GM21723 (cell line): ENCODE data around the gene MSL3B.

Experiments used
- ATAC-seq: cut with Tn5 transposase; IDR thresholded peaks from one replicate; pipeline ENCODE4 v1.9.1; 2021; ENCODE audit warnings: mild to moderate bottlenecking, moderate library complexity; ENCODE audit not compliant: unreplicated experiment

Gene MSL3B

DNA sequence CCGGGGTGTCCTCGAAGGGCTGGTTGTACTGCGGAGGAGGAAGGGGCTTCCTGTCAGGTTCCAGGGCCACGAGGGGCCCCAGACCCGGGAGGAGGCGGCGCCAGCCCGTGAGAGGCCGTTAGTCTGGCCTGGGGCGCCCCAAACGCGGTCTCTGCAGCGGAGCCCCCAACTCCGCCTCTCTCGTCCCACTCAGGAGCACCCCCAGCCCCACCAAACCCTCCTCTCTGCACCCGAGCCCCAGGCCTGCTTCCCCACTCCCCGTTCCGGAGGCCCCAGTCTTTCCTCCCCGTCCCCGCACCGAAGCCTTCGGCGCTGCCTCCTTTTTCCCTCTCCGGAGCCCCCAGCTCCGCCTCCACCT, 14.3 kb downstream of the MSL3B start:
- peak; percentile 5 for ATAC-seq

DNA sequence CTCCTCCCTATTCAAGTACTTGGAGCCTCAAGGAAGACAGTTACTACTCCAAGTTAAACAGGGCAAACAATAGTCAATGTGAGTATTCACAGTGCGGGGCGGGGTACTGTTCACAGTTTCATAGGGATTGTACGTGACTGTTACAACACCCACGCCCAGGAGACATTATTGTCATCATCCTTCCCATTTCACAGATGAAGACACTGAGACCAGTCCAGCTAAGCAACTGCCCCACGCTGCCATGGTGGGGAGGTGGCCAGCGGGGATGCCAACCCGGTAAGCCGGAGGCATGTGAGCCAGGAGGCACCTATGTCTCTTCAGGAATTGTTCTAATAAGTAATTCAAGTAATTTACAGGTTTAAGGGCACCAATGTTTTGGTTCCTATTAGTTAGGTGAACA, 14.8 kb downstream of the MSL3B start:
- no peak for ATAC-seq

DNA sequence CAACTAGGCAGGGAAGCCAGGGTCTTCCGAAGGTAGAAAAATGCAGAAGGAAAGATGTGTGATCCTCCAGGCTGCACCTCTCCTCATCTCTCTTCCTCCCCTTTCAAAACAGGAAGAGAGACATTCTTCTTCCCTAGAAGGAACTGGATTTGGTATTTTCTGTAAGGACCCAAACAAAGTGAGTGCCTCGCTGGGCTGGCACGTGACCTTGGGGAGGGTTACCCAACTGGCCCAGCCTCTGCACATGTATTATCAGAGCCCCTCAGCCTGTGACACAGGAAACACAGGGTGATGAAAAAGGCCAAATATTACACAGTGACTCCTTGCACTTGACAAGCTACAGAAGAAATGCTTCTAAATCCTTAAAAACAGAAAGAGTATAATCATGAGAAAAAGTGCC, 16.1 kb downstream of the MSL3B start:
- no peak for ATAC-seq

DNA sequence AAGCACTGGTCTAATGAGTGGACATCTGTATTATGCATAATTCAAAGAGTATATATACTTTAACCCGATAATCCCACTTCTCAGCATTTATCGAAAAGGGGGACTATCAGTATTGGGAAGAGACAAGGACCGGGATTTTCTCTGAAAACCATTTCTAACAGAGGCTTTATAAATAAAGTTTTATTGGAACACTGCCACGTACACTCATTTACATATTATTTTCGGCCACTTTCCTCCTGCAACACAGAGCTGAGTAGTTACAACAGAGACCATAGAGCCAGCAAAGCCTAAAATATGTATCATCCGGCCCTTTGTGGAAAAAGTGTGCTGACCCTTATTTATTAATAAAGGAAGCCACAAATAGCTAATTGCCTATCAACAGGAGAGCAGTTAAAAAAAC, 17.0 kb downstream of the MSL3B start:
- no peak for ATAC-seq

DNA sequence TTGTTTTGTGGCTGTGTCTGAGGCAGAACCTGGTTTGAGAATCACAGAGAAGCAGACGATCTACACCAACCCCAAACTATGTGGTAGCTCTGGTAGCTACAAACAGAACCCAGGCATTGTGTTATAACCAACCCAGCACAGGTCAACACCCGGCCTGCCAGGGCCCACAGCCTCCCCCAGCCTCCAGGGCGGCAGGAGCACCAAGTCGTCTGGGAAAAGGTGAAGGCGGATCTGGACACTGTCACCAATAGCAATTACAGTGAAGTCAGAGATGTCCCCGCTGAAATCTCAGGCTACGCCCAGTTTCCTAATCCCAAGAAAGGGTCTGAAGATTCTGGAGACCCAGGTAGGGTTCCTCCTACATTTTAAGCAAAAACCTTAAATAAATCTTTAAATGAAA, 17.4 kb downstream of the MSL3B start:
- ATAC-seq, result no peak

DNA sequence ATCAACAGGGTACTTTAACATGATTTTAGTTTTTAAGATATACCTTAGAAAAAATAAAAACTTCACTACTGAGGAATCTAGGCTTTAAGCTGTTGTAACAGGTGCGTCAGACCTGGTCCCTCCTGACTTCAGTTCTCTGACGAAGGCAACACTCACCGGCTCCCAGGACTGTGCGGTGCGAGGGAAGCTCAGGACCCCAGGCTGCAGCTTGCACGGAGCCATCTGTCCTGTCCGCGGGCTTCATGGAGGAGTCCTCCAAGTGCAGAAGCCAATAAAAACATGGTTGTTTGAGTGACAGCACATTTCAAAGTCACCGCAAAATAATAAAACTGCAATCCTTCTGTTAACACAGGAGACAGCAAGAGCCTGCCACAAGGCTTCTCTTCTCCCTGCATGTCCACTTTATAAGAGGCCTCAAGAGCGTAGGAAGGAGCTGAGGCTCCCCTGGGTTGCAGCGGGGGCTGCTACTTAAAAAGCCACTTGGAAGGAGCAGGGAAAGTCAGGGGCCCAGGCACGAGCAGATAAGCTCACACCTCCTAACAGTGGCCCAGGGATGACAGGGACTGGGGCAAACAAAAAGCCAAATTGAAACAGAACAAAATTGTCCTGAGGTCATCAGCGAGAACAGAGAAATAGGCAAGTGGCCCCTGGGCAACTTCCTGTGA, 18.4 kb downstream of the MSL3B start:
- no peak for ATAC-seq

DNA sequence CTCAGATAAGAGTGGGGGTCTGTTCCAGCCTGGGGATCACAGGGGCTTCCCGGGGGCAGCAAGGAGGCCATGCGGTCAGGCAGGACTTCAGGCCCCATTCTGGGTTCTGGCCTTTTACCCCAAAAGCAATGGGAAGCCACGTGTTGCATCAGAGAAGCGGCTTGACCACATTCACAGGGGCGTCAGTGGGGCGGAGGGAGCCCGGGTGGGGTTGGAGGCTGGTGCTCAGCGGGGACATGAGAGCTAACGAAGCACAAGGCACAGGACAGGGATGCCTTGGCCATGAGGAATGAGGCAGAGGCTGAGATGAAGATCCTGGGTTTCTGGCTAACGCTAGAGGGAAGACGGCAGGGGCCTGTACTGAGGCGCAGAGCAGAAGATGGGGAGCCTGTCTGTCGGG, 19.9 kb downstream of the MSL3B start:
- ATAC-seq, result no peak

DNA sequence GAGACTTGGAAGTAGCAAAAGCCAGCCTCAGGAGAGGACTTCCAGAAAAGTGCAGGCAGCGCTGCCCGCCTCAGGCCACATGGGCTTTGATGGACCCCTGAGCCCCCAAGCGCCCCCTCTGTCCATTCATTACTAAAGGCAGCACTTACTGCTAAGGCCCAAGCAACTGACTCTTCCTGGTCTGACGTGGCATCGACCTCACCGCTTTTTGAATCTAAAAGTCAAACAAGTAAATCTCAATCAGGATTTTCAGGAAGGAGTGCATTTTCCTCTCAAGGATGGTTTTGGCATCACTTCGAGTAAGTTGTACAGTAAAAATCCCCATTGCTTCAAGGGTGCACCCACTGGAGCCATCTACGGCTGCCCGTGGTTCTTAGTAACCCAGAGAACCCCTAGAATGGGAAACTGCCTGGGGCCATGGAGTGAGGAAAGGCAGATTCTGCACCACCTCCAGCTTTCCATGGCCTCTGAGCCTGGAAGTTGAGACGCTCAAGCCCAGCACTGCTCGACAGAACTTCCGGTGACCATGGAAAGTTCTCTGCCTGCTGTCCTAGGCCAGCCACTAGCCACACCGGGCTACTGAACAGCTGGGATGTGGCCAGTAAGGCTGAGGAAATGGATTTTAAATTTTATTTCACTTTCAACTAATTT, 20.8 kb downstream of the MSL3B start:
- ATAC-seq, result no peak

DNA sequence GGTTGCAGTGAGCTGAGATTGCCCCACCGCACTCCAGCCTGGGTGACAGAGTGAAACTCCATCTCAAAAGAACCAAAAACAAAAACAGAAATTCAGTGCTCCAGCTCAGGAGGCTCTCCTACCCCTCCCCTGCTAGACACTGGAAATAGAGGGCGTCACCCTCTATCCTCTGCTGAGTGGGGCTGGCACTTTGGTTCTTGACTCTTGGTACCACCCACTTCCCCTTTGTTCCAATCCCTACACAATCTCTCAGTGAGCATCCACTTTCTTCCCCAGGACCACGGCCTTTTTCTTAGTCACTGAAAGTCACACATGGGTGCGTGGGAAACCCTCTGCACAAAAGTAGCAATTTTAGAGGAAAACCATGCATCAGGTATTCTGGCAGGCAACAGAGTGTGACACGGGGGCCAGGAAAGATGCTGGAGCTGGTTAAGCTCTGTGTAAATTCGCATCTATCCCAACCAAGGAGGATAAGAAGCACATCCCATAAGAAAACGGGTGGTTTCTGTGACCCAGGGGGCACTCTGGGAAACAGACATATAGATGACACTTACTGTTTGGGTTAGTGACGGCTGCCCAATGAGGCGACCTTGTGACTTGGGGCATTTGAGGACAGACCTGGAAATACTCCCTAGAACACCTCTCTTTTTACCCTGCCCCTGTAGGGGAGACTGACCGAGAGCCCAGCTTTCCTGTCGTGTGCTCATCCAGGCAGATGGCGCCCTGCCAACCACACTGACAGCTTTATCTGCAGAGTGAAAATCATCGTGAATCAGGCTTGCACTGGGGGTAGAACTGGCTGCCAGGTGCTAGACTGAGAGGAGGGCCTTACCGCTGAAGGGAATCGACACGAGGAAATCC, 21.6 kb downstream of the MSL3B start:
- no peak for ATAC-seq

DNA sequence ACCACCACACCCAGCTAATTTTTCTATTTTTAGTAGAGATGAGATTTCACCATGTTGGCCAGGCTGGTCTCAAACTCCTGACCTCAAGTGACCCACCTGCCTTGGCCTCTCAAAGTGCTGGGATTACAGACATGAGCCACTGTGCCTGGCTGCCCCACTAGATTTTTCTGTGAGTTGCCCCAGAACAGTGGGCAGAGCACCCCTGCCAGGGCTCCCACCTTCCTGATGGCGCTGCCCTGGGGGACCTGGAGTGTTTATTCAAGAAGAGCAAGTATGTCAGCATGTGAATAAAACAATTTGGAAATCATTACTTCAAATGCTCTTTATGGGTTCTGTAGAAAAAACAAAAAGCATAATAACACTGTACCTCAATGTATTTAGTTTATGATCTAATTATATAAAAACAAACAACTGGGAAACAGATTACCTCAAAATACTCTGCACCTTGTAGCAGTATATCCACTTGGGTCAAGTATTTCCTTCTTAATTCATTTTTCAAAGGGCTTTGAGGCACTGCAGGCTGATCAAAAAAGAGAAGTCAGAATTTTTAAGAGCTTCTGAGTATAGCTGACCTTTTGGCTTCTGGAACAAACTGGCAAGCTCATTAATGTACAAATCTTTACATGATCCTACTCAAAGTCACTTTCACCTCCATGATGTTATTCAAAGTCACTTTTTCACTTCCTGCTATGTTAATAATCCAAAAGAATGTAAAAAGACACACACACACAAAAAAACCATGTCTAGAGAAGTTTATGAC, 22.7 kb downstream of the MSL3B start:
- no peak for ATAC-seq

DNA sequence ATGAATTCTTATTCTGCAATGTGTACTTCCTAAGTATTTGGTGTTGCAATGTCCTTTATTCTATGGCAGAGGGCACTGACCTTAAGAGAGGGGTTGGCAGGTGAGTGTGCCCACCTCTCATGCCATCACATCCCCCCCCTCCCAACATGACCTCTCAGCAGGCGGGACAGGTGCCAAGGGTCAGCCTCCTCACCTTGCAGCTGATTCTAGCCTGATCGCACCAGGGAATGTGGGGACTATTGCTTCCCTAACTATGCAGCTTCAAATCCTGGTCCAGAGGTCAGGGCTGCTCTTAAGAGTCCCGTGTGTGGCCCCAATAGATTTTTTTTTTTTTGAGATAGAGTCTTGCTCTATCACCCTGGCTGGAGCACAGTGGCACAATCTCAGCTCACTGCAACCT, 23.4 kb downstream of the MSL3B start:
- ATAC-seq, result no peak

DNA sequence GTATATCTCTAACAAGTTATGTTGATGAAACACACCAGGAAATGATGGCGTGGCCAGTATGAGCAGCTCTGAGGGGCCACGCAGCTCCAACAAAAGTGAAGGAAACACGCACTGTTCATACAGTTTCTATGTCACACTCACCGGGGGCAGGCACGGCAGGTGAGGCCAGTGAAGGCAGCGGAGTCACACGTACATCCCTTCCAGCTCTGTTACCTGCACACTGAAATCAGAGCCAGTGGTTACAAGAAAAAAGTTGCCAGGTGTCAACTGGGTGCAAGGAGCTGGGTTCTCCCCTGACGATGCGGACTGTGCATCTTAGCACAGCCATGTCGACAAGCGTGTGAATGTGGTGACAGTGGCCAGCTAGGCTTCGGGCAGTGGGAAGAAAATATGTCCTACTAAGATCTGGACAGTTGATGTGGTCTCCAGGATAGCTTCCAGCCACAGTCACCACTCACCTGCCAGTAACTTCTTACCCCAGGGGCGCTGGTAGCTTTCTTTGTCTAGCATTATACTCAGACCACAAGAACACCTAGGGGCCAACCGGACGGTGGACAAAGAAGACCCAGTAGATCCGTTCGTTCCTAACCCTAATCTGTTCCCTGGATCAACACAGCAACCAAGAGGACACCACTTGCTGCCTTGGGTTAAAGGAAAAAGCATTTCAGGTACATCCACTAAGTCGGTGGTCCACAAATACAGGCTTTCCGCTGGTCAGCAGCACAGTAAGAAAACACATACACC, 23.9 kb downstream of the MSL3B start:
- ATAC-seq, result no peak

DNA sequence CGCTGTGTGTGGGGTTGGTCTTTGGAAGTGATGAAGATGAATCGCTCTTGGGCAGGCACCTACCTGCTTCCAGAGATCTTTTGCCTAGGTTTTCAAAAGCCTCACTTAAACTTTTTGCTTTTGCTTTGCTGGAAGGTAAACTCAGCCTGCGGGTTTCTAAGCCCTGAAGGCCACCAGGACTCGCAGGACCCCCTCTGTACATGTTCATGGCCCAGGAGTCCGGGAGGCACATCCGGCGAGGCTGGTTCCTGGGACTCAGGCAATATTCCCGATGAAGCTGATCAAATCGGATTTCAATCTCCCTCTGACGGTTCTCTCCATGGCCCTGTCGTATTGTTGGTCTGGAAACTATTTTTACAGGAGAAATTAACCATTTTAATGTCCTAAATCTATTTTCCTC, 27.0 kb downstream of the MSL3B start:
- ATAC-seq, result no peak

DNA sequence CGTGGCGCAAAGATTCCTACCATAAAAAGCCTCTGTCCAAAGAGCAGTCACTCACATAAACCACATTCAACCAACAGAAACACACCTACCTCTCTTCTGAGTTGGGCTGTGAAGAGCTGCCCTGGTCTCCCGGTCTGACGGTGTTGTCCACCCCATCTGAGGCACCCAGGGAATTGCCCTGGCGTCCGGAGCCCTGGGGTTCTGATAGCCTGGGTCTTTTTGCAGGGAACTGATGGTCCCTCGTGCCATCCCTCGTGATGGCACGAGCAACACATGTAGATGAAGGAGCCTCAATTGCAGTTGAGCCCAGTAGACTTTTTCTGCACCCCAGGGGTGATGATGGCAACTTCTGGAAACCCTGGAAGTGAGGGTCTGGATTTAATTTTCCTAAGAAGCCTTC, 27.7 kb downstream of the MSL3B start:
- ATAC-seq, result no peak

DNA sequence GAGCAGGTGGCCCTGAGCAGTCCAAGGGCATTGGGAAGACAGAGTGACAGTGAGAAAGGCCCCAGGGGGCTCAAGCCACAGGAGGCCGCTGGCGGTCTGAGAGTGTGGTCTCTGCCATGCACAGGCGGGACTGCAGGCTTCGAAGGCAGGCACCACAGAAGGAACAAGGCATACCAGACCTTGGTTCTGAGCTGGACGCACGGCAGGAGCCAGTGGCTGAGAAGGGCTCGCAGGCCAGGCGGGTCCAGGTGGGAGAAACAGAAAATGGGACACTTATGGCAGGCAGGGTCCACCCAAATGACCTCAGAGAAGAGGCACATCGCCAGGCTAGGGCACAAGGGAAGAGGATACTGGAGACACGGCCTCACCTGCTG, 28.8 kb downstream of the MSL3B start:
- ATAC-seq, result no peak

DNA sequence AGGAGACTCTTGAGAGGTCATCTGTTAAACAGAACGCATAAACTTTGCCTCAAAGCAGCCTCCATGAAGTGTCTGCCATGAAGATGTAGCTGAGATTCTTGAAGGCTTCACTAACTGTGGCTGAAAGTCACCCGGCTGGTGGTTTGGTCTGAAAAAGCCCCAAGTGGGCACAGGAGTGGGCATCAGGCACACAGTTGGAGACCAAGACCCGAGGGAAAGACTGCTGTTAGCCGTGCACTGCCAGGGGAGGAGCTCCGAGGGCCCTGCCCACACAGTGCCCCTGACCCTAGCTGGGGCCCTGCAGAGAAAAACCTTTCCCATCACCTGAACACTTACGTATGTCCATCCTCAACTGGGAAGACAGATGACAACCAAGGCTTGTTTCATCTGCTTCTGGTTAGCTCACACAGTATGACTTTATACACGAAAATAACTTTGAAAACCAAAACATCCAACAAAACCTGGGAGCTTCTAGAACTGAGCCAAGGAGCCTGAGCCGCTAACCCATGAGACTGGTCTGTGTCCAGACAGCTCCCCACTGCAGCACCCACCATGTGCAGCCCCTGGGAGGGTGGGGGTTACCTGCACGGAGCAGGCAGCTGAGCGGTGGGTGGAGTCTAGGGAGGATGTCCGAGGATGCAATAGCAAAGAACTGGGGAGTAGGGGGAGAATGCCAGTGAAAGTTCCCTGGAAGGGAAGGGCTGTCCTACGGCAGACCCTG, 29.3 kb downstream of the MSL3B start:
- ATAC-seq, result no peak

DNA sequence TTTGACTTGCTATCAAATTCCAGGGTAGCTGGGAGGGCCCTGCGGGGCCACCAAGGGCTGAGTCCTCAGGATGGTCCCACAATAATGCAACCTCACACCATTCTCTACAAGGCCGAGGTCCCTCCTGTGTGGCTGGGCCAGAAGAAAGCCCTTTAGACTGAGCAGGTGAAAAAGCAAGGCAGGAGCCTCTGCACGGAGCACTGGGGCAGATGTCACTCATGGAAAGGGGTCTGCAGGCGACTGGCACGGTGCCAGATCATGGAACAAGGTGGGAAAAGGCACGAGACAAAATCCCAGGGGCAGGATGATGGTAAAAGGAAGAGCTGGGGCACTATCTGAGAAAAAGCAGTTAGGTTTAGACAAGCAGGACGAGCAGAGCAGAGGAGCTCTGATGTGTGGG, 29.9 kb downstream of the MSL3B start:
- ATAC-seq, result no peak

DNA sequence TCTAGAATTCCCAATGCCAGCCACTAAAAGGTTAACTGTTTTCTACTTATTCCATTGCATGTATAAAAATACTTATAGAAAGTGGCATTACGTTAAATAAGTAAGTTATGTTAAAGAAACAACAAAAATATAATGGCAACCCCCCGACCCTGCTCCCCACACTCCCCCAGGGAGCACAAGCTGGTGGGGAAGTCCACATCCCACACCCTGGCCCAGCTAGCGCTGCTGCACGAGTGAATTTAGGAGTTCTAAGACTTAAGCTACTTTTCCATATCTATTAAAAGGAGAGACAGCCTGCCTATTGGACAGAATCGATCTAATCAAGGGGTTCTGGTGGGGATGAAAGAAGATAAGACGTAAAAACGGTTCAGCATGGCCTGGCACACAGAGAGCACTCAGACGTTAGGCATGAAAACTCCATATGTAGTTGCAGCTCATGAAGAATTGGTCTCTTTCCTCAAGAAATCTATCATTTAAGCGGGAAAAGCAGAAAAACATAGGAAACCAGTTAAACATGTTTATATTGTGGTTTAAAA, 30.4 kb downstream of the MSL3B start:
- no peak for ATAC-seq

DNA sequence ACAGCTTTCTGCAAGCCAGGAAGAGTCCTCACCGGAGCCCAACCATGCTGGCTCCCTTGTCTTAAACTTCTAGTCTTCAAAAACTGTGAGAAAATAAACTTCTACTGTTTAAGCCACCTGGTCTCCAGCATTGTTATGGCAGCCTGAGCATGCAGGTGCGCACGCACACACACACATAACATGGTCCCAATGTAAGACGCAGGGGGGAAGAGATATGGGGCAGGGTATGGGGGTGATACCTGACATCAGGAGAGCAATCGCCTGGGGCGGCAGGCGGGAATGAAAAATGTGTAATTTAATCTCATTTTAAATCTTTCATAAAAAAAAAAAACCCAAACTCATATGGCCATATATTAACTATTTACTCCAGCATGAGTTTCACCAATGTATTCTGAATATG, 31.8 kb downstream of the MSL3B start:
- ATAC-seq, result no peak
